ENCODE data around the gene TRMT44. TPM values are rescaled to one million over a fixed set of nuclear protein-coding genes. Genes with fewer than 3 reads are reported as not detected.
"Not testable (repeated sequence)": the region's sequence is repeated elsewhere in the genome, so short reads cannot be mapped to it uniquely, and the experiment has no call there.

Gene TRMT44
- polyA plus RNA-seq, 3 donors: 14.8 to 24.9 (median 17.6) TPM

GRCh38 chr4:8503801-8504200 is 63.2 kb downstream of the TRMT44 start:
- DNase-seq (ENCODE audit: extremely low read depth in 1 of 11, low read depth in 9 of 11, low spot score in 4 of 11): no peak

GRCh38 chr4:8504279-8505007 is 63.9 kb downstream of the TRMT44 start:
- no peak for DNase-seq (ENCODE audit: extremely low read depth in 1 of 11, low read depth in 9 of 11, low spot score in 4 of 11)

GRCh38 chr4:8505229-8505628 is 64.7 kb downstream of the TRMT44 start:
- DNase-seq (ENCODE audit: extremely low read depth in 1 of 11, low read depth in 9 of 11, low spot score in 4 of 11): no peak

- no peak for DNase-seq (ENCODE audit: extremely low read depth in 1 of 11, low read depth in 9 of 11, low spot score in 4 of 11)
Observed at GRCh38 chr4:8506006-8506372, 65.4 kb downstream of the TRMT44 start.

- DNase-seq (ENCODE audit: extremely low read depth in 1 of 11, low read depth in 9 of 11, low spot score in 4 of 11): no peak
Observed at GRCh38 chr4:8506373-8507195, 66.0 kb downstream of the TRMT44 start.

DNA sequence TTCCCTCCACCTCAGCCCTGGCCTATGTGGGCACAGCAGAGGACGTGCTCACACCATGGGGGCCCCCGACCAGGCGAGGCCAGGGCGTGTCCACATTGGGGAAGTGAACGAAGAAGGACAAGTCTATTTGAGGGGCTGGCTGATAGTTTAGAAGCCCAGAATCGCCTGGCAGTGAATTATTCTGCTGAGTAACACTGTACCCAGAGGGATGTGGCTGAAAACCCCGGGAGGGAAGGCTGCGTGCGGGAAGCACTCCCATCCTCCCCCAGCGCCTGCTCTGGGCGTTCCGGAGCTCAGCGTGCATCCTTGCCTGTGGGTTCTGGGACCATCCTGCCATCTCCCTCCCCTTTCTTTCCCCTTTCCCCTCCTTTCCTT is 66.6 kb downstream of the TRMT44 start:
- no peak for DNase-seq (ENCODE audit: extremely low read depth in 1 of 11, low read depth in 9 of 11, low spot score in 4 of 11)

DNA sequence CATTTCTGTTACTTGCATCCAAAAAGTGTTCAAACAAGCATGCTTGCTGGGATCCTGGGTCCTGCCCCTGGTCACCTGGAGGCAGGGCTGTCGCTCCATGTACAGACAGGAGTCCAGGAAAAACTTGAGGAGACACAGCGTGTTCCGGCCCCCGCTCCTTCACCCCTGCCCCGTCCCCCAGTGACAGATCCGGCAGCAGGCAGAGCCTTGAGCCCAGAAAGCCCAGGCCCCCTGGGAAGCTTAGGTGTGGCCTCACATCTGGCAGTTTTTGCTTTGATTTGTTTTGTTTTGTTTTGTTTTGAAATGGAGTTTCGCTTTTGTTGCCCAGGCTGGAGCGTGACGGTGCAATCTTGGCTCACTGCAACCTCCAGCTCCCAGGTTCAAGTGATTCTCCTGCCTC is 67.0 kb downstream of the TRMT44 start:
- no peak for DNase-seq (ENCODE audit: extremely low read depth in 1 of 11, low read depth in 9 of 11, low spot score in 4 of 11)

GRCh38 chr4:8508266-8508665 is 67.7 kb downstream of the TRMT44 start:
- no peak for DNase-seq (ENCODE audit: extremely low read depth in 1 of 11, low read depth in 9 of 11, low spot score in 4 of 11)

DNA sequence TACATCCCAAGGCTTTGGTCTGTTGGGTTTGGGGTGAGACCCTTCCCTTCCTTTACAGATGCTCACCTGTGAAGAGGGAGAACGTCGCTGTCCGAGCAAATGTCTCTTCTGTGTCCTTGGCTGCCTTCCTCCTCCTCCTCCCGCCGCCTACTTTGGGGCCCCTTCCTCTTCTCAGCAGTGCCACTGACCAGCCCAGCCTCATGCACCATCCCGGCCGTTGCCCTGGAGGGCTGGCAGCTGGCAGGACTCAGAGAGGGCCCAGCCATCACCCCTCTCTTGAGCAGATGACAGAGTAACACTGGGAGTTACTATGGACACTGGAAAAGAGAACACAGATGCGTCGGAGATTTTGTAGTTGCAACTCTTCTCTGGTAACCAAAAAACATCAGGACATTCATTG is 68.2 kb downstream of the TRMT44 start:
- DNase-seq (ENCODE audit: extremely low read depth in 1 of 11, low read depth in 9 of 11, low spot score in 4 of 11): no peak

DNA sequence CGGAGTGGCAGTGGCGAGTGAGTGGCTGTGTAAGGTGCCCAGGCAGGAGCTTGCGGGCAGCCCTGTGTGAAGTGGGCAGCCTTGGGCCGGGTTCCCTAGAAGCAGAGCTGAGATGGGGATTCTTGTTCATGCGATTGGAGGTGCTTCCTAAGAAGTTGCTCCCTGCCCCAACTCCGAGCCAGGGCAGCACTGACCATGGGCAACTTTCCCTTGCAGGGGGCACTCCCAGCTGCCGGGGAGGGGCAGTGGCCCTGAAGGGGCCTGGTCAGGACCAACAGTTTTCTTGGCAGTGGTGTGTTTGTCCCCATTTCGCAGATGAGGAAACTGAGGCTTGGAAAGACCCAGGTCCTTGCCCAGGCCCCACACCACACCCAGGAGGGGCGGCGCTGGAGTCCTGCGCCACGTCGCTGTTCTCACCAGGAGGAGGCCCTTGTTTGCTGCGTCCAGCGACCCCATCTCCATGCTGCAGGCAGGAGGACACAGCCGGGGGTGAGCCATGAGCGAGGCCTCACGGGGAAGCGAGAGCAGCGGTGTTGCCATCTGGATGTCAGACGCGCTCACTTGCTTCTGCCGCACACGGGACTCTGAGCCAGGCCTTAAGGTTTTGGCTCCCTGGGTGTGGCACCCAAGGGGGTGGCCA is 68.9 kb downstream of the TRMT44 start:
- DNase-seq (ENCODE audit: extremely low read depth in 1 of 11, low read depth in 9 of 11, low spot score in 4 of 11): no peak

DNA sequence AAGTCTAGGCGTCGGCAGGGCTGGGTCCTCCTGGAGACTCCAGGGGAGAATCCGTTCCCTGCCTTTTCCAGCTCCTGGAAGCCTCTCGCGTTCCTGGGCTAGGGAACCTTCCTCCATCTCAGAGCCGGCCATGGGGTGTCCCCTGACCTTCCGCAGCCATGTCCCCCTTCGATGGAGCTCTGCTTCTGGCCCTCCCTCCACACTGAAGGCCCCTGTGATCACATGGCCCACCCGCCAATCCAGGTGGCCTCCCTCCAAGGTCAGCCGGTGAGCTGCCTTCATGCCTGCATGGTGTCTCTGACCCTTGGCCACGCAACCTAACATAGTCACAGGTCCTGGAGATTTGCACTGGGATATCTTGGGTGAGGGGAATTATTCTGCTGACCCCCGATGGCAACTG is 69.6 kb downstream of the TRMT44 start:
- DNase-seq (ENCODE audit: extremely low read depth in 1 of 11, low read depth in 9 of 11, low spot score in 4 of 11): no peak

DNA sequence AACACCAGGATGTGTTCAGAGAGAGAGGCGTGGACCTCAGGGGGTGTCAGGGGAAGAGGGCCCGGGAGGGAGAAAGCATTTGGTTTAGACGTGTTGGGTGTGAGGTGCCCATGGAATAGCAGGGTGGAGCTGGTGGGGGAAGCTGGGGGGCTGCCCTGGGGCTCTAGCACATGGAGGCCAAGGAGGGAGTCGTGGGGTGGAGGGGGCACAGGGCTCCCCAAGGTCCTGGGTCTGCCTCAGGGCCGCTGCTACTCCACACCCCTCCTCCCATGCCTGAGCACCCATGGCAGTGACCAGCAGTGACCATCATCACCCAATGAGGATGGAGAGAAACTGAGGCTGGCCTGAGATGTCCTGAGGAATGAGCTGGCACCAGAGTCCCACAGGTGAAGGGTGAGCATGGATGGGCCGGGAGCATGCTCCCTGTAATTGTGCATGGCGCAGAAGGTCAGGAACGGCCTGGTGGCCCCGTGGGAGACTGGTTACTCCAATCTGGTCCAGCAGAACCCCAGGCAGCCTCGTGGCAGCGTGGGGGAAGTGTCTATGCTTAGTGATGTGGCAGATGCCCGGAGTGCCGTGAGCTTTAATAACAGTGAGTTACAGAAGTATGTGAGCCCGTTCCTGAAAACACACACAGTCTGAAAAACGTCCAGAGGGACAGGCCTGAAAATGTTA is 70.2 kb downstream of the TRMT44 start:
- no peak for DNase-seq (ENCODE audit: extremely low read depth in 1 of 11, low read depth in 9 of 11, low spot score in 4 of 11)

GRCh38 chr4:8512510-8512909 is 71.9 kb downstream of the TRMT44 start:
- no peak for DNase-seq (ENCODE audit: extremely low read depth in 1 of 11, low read depth in 9 of 11, low spot score in 4 of 11)

- DNase-seq (ENCODE audit: extremely low read depth in 1 of 11, low read depth in 9 of 11, low spot score in 4 of 11): not testable (repeated sequence)
Observed at GRCh38 chr4:8513080-8513479, 72.5 kb downstream of the TRMT44 start.

- DNase-seq (ENCODE audit: extremely low read depth in 1 of 11, low read depth in 9 of 11, low spot score in 4 of 11): no peak
Observed at GRCh38 chr4:8513931-8514330, 73.4 kb downstream of the TRMT44 start.

DNA sequence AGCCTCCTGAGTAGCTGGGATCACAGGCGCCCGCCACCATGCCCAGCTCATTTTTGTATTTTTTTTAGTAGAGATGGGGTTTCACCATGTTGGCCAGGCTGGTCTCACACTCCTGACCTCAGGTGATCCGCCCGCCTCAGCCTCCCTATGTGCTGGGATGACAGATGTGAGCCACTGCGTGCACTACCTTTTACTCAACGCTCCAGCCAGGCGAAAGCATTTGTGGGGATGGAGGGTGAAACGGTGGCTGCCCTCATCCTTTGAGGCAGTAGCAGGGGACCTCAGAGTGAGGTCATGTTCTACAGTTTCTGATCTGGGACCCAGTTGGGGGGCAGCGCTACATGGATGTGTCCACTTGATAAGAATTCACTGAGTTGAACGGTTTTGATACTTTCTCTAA is 73.8 kb downstream of the TRMT44 start:
- DNase-seq (ENCODE audit: extremely low read depth in 1 of 11, low read depth in 9 of 11, low spot score in 4 of 11): no peak

GRCh38 chr4:8515316-8516060 is 74.9 kb downstream of the TRMT44 start:
- no peak for DNase-seq (ENCODE audit: extremely low read depth in 1 of 11, low read depth in 9 of 11, low spot score in 4 of 11)

GRCh38 chr4:8516061-8516573 is 75.5 kb downstream of the TRMT44 start:
- no peak for DNase-seq (ENCODE audit: extremely low read depth in 1 of 11, low read depth in 9 of 11, low spot score in 4 of 11)
